Measurements from ENCODE around the gene SPDYE2.
"Not testable (repeated sequence)": the region's sequence is repeated elsewhere in the genome, so short reads cannot be mapped to it uniquely, and the experiment has no call there.

SPDYE2 gene

GRCh38 chr7:102535062-102535615 lies 15.9 kb upstream of the SPDYE2 start:
- not testable (repeated sequence) for DNase-seq (ENCODE audit: low read depth, low spot score)

GRCh38 chr7:102540604-102541003 lies 10.4 kb upstream of the SPDYE2 start:
- DNase-seq (ENCODE audit: low read depth, low spot score), result not testable (repeated sequence)

- DNase-seq (ENCODE audit: low read depth, low spot score), result not testable (repeated sequence)
These were observed 8.9 kb upstream of the SPDYE2 start for GRCh38 chr7:102542083-102542482.

DNA sequence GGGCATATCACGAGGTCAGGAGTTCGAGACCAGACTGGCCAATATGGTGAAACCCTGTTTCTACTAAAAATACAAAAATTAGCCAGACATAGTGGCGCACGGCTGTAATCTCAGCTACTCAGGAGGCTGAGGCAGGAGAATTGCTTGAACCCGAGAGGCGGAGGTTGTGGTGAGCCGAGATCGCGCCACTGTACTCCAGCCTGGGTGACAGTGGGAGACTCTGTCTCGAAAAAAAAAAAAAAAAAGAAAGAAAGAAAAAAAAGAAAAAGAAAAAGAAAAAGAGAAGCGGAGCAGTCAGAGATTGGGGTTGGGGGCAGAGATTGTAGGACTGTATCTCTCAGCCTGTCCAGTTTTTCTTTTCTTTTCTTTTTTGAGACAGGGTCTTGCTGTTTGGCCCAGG lies 8.3 kb upstream of the SPDYE2 start:
- DNase-seq (ENCODE audit: low read depth, low spot score), result not testable (repeated sequence)

DNA sequence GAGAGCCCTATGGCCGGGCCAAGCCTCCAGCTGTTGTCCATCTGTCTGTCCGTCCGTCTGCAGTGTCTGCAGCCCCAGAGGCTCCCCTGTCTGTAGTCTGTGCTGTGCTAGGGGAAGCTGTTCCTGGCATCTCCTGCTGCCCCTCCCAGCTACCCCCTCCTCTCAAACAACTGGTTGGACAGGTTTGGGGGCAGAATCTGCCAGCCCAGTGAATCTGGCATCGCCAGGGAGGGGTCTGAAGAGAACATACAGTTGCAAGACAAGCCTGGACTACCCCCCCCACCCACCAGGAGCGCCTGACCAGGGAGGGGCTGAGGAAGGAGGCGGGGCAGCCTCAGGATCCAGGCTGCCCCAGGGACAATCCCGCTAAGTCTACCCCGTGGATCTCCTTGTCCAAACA lies 7.4 kb upstream of the SPDYE2 start, which contains the start of gene UPK3BL2:
TSS of gene UPK3BL2 (minus strand) at position 101 of the 400 bp plus-strand sequence. CDS start at position 41, 60 bp downstream.
- not testable (repeated sequence) for DNase-seq (ENCODE audit: low read depth, low spot score)

- DNase-seq (ENCODE audit: low read depth, low spot score), result not testable (repeated sequence)
These were observed 6.7 kb upstream of the SPDYE2 start for GRCh38 chr7:102544372-102544771.

DNA sequence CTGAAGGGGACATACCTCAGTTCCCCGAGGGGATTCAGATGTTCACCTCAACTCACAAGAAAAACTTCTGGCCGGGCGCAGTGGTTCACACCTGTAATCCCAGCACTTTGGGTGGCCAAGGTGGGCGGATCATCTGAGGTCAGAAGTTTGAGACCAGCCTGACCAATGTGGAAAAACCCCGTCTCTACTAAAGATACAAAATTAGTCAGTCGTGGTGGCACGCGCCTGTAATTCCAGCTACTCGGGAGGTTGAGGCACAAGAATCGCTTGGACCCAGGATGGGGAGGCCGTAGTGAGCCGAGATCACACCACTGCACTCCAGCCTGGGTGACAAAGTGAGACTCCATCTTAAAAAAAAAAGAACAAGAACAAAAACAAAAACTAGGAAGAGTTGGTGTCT lies 5.7 kb upstream of the SPDYE2 start:
- DNase-seq (ENCODE audit: low read depth, low spot score), result not testable (repeated sequence)

- DNase-seq (ENCODE audit: low read depth, low spot score), result not testable (repeated sequence)
These were observed 4.7 kb upstream of the SPDYE2 start for GRCh38 chr7:102546353-102546752.

GRCh38 chr7:102568620-102569019 lies 17.6 kb downstream of the SPDYE2 start:
- not testable (repeated sequence) for DNase-seq (ENCODE audit: low read depth, low spot score)

- peak; percentile 97 for DNase-seq (ENCODE audit: low read depth, low spot score)
These were observed 21.5 kb downstream of the SPDYE2 start, which contains the start of gene POLR2J3 for GRCh38 chr7:102572261-102573239. POLR2J3 (minus strand) TSS chr7:102572583; CDS start chr7:102572521, 62 bp downstream.

DNA sequence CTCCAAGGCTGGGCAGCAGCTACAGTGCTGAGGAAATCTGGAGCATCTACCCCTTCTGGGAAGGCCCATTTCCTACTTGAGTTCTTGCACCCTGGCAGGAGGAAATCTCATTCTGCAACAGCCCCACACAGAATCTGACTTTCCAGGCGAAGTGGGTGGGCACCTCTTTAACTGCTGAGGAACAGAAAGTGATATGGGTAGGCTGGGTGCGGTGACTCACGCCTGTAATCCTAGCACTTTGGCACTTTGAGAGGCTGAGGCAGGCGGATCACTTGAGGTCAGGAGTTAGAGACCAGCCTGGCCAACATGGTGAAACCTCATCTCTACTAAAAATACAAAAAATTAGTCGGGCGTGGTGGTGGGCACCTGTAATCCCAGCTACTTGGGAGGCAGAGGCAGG lies 23.6 kb downstream of the SPDYE2 start:
- not testable (repeated sequence) for DNase-seq (ENCODE audit: low read depth, low spot score)

- not testable (repeated sequence) for DNase-seq (ENCODE audit: low read depth, low spot score)
These were observed 25.3 kb downstream of the SPDYE2 start for GRCh38 chr7:102576363-102576762.

DNA sequence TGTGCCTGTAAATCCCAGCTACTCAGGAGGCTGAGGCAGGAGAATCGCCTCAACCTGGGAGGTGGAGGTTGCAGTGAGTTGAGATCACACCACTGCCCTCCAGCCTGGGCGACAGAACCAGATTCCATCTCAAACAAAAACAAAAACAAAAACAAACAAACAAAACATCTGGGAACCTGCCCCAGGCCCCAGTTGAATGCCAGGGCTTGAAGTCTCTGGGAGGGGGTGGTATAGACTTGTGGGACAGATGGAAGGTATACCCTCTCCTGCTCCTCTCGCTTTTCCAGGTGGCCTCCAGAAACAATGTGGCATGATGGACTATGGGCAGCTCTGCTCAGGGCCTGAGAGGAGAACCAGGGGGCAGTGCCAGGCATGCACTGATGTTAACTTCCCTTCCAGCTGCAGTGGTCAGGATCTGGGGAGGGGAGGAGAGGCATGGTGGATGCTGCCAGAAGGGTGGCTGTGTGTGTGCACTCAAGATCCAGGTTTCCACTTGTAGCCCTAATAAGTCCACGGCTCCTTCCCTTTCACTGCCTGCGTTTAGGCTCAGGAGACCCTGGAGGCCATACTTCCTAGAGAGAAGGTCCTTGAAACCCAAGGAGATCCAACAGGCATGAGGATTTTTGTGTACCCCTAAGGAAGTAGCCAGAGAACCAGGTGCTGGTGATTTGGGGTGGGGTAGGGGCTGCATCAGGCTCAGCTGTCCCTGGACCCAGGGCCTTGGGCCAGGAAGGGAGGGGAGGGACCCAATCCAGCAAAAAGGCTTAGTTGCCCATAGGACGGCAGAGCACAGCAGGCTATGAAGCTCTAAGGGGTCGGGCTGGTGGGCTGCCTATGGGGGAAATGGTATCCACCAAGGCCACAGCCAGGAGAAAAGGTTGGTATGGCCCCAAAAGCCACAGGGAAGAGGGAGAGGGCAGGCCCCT lies 26.6 kb downstream of the SPDYE2 start:
- DNase-seq (ENCODE audit: low read depth, low spot score), result not testable (repeated sequence)

GRCh38 chr7:102578486-102578885 lies 27.5 kb downstream of the SPDYE2 start:
- DNase-seq (ENCODE audit: low read depth, low spot score), result not testable (repeated sequence)

DNA sequence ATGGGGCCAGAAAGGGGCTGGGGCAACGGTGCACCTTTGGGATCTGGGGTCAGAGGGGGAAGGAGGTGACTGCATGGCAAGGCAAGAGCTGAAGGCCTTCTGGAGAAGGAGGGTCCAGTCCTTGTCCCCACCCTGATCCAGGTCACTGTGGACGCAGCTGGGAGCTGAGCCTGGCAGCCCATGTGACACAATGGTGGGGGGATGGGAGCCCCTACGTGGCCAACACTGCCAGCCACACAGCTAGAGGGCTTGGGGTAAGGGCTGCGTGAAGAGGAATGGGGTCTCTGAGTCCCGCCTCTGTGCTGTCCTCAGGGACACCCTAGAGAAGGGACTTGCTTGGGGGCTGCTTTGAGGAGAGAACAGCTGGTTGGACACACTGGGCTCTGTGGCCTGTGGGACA lies 30.7 kb downstream of the SPDYE2 start:
- DNase-seq (ENCODE audit: low read depth, low spot score), result not testable (repeated sequence)

- DNase-seq (ENCODE audit: low read depth, low spot score), result not testable (repeated sequence)
These were observed 32.5 kb downstream of the SPDYE2 start for GRCh38 chr7:102583495-102583894.

DNA sequence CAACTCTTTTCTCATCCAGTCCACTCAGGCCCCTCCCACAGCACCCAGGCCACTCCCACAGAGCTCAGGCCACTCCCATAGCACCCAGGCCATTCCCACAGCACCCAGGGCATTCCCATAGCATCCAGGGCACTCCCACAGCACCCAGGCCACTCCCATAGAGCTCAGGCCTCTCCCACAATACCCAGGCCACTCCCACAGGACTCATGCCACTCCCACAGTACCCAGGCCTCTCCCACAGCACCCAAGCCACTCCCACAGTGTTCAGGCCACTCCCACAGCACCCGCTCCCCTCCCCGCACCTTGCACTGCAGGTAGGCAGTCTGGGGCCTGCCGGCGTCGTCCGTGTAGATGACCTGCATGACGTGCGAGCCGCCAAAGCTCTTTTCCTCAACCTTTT lies 38.8 kb downstream of the SPDYE2 start:
- DNase-seq (ENCODE audit: low read depth, low spot score), result not testable (repeated sequence)

- DNase-seq (ENCODE audit: low read depth, low spot score), result not testable (repeated sequence)
These were observed 41.5 kb downstream of the SPDYE2 start for GRCh38 chr7:102592477-102593019.

- DNase-seq (ENCODE audit: low read depth, low spot score), result not testable (repeated sequence)
These were observed 42.8 kb downstream of the SPDYE2 start for GRCh38 chr7:102593637-102594334.

GRCh38 chr7:102596036-102596435 lies 45.0 kb downstream of the SPDYE2 start:
- DNase-seq (ENCODE audit: low read depth, low spot score), result not testable (repeated sequence)
